Measurements from ENCODE around the gene COQ9.

GRCh38 chr16:57401943-57402640 is 45.2 kb upstream of the COQ9 start:
- TF ChIP-seq CTCF (IDR thresholded peaks at IDR 0.05; ENCODE audit: insufficient read depth, low read length): no peak
- TF ChIP-seq SPI1 (IDR thresholded peaks at IDR 0.05; ENCODE audit: borderline replicate concordance, low read depth): no peak
- no peak for TF ChIP-seq POLR2AphosphoS5 (IDR thresholded peaks at IDR 0.05; ENCODE audit: low read depth)
- TF ChIP-seq GABPA (IDR thresholded peaks at IDR 0.05; ENCODE audit: low read depth): no peak
- TF ChIP-seq, protein P1, sequence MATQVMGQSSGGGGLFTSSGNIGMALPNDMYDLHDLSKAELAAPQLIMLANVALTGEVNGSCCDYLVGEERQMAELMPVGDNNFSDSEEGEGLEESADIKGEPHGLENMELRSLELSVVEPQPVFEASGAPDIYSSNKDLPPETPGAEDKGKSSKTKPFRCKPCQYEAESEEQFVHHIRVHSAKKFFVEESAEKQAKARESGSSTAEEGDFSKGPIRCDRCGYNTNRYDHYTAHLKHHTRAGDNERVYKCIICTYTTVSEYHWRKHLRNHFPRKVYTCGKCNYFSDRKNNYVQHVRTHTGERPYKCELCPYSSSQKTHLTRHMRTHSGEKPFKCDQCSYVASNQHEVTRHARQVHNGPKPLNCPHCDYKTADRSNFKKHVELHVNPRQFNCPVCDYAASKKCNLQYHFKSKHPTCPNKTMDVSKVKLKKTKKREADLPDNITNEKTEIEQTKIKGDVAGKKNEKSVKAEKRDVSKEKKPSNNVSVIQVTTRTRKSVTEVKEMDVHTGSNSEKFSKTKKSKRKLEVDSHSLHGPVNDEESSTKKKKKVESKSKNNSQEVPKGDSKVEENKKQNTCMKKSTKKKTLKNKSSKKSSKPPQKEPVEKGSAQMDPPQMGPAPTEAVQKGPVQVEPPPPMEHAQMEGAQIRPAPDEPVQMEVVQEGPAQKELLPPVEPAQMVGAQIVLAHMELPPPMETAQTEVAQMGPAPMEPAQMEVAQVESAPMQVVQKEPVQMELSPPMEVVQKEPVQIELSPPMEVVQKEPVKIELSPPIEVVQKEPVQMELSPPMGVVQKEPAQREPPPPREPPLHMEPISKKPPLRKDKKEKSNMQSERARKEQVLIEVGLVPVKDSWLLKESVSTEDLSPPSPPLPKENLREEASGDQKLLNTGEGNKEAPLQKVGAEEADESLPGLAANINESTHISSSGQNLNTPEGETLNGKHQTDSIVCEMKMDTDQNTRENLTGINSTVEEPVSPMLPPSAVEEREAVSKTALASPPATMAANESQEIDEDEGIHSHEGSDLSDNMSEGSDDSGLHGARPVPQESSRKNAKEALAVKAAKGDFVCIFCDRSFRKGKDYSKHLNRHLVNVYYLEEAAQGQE (IDR thresholded peaks at IDR 0.05; ENCODE audit: insufficient replicate concordance, low read depth): peak; percentile 81

Data from HL-60 (cell line).